ENCODE results near the gene TMC5. TPM values are rescaled to one million over a fixed set of nuclear protein-coding genes. Genes with fewer than 3 reads are reported as not detected.

The TMC5 gene
- total and polyA plus RNA-seq, 2 of the 4 experiments (the other 2 are of a cell fraction): not detected

GRCh38 chr16:19382887-19383816 lies 34.5 kb upstream of the TMC5 start (continued):
- TF ChIP-seq CEBPB (IDR thresholded peaks at IDR 0.05; ENCODE audit: low read depth, low read length): no peak

GRCh38 chr16:19384656-19385055 lies 33.0 kb upstream of the TMC5 start:
- no TSS peak for BruUV-seq (replicated peaks)
- CTCF ChIA-PET: no interaction called here
- in situ Hi-C loops (cut with MboI; ENCODE audit: low sequenced_read_pairs): no loop called here
- no peak for TF ChIP-seq USF2 (IDR thresholded peaks at IDR 0.05; ENCODE audit: low read depth, low read length)
- no peak for TF ChIP-seq CHD1 (IDR thresholded peaks at IDR 0.05; ENCODE audit: low read depth, low read length)
- TF ChIP-seq RAD21 (IDR thresholded peaks at IDR 0.05; ENCODE audit: low read length): no peak
- no peak for TF ChIP-seq MAZ (IDR thresholded peaks at IDR 0.05; ENCODE audit: borderline replicate concordance, low read depth, low read length)
- no peak for TF ChIP-seq FOS (IDR thresholded peaks at IDR 0.05; ENCODE audit: low read depth, low read length)
- no peak for TF ChIP-seq NFE2L2 (IDR thresholded peaks at IDR 0.05; ENCODE audit: low read depth, low read length)
- no peak for TF ChIP-seq SMC3 (IDR thresholded peaks at IDR 0.05; ENCODE audit: low read depth, low read length)
- TF ChIP-seq RFX5 (IDR thresholded peaks at IDR 0.05; ENCODE audit: low read depth, low read length): no peak
- no peak for TF ChIP-seq RCOR1 (IDR thresholded peaks at IDR 0.05; ENCODE audit: insufficient replicate concordance, low read length)
- no peak for TF ChIP-seq CTCF (conservative IDR thresholded peaks at IDR 0.05; ENCODE audit: low read depth, low read length)
- TF ChIP-seq ELK1 (IDR thresholded peaks at IDR 0.05; ENCODE audit: borderline replicate concordance, low read depth, low read length): no peak
- no peak for TF ChIP-seq MAFK (IDR thresholded peaks at IDR 0.05; ENCODE audit: low read depth, low read length)

More at GRCh38 chr16:19384656-19385055, 33.0 kb upstream of the TMC5 start:
- Histone ChIP-seq H3K9ac (ENCODE audit: low read depth, low read length) (no peak overlapping the region), H3K23ac (ENCODE audit: low read depth, low read length) (no peak overlapping the region), H4K20me1 (ENCODE audit: insufficient read depth, low read length) (no peaks in the 10 kb centered on the region), H4K91ac (ENCODE audit: insufficient read depth, low read depth, low read length) (no peak overlapping the region), H2AFZ (replicated peaks; ENCODE audit: low read length, poor library complexity) (no peak overlapping the region), H4K8ac (ENCODE audit: low read depth in 2 of 2, low read length in 2 of 2) (no peak overlapping the region), H2BK5ac (ENCODE audit: low read depth, low read length, poor library complexity, severe bottlenecking) (no peak overlapping the region), H3K36me3 (ENCODE audit: control insufficient read depth, insufficient read depth, low read length) (no peaks in the 10 kb centered on the region), H3K4me2 (ENCODE audit: low read depth, low read length) (no peak overlapping the region), H3K9me3 (ENCODE audit: control insufficient read depth, insufficient read depth, low read length) (no peaks in the 10 kb centered on the region), H3K9me1 (ENCODE audit: insufficient read depth, low read length) (no peaks in the 10 kb centered on the region), H3K4ac (ENCODE audit: low read depth, low read length) (no peak overlapping the region), H2BK20ac (ENCODE audit: low read depth, low read length) (no peak overlapping the region), H2BK15ac (ENCODE audit: low read depth, low read length) (no peak overlapping the region), H2AK9ac (replicated peaks; ENCODE audit: low read depth, low read length, poor library complexity) (no peak overlapping the region), H3K79me1 (ENCODE audit: low read depth in 1 of 2, low read length in 2 of 2) (no peaks in the 10 kb centered on the region), H3K4me3 (ENCODE audit: insufficient read depth, low read depth, low read length) (no peak overlapping the region), H3K14ac (replicated peaks; ENCODE audit: low read depth, low read length) (no peak overlapping the region), H3K27me3 (ENCODE audit: control insufficient read depth, insufficient read depth, low read length) (no peaks in the 10 kb centered on the region; the same call in 1 of the 2 replicates), H4K5ac (ENCODE audit: low read depth, low read length) (no peak overlapping the region), H3K27ac (ENCODE audit: insufficient read depth, low read length) (no peak overlapping the region), H3K18ac (ENCODE audit: low read depth, low read length) (no peak overlapping the region), H2BK120ac (ENCODE audit: low read depth, low read length) (no peak overlapping the region), H2AK5ac (ENCODE audit: low read depth, low read length) (no peak overlapping the region), H3K4me1 (ENCODE audit: control insufficient read depth, insufficient read depth, low read length) (no peaks in the 10 kb centered on the region), H3K56ac (ENCODE audit: extremely low read depth, insufficient read depth, low read length) (no peak overlapping the region)
- POLR2A ChIA-PET (ENCODE audit: unreplicated experiment): no interaction called here
- ATAC-seq (ENCODE audit: low read depth) (no peak), DNase-seq (no peak)
- intact Hi-C loops (cut with micrococcal nuclease): no loop called here
- WGBS, 2 experiments (ENCODE audit: extremely low coverage in 2 of 2, insufficient read length in 1 of 2): no CpG with 5 or more reads among the region's 2 CpGs
- dilution Hi-C loops (cut with HindIII; ENCODE audit: low sequenced_read_pairs, unreplicated experiment): no loop called here

All from IMR-90 (cell line).